ENCODE data around the gene DENND6A. TPM values are rescaled to one million over a fixed set of nuclear protein-coding genes. Genes with fewer than 3 reads are reported as not detected.

DENND6A gene
- total RNA-seq, 2 experiments from 2014 or later, result 25.5 to 34.6 TPM

GRCh38 chr3:57691411-57692132 lies 1.3 kb downstream of the DENND6A start:
- intact Hi-C loops (cut with micrococcal nuclease; ENCODE audit: unreplicated experiment), result loop anchor here (1.0 to 10.0 kb wide), 4 partner anchors 21 to 1007 kb away; partner anchors contain the start of genes ARF4, SLMAP and TASOR
- Histone ChIP-seq H4K20me1 (ENCODE audit: insufficient read depth, low read length) (0 out of 2 replicates have a peak, but pooled peaks cover 11% of the 10 kb centered on the region), H3K4me1 (ENCODE audit: insufficient read depth, low read length, poor library complexity, severe bottlenecking) (peaks cover 31% of the 10 kb centered on the region), H3K79me2 (ENCODE audit: insufficient read depth, low read depth, low read length) (peaks cover 53% of the 10 kb centered on the region), H3K36me3 (ENCODE audit: insufficient read depth, low read length) (peaks cover 3% of the 10 kb centered on the region; the same call in 1 of the 2 replicates), H3K4me3 (ENCODE audit: low read depth, low read length, poor library complexity, severe bottlenecking) (peak overlapping the region; percentile 91), H2AFZ (ENCODE audit: low read length) (no peak overlapping the region; the same call in 1 of the 2 replicates), H3K27ac (ENCODE audit: low read depth, low read length, poor library complexity, severe bottlenecking) (peak overlapping the region; percentile 60), H3K9me2 (ENCODE audit: insufficient read depth, low read length) (no peaks in the 10 kb centered on the region), H3K4me2 (ENCODE audit: low read length) (peak overlapping the region; percentile 77), H3K9me3 (ENCODE audit: low read length) (no peaks in the 10 kb centered on the region)
- ChIA-PET POLR2A (interaction anchor here (0.6 to 2.3 kb wide), 6 partner anchors 10 to 508 kb away, joined by 3 to 10 read pairs (median 7); no protein-coding TSS in a partner anchor), CTCF (ENCODE audit: unreplicated experiment) (no interaction called here)
- BruUV-seq (replicated peaks), result TSS peak; percentile 78
- peak; percentile 12 for DNase-seq (ENCODE audit: low spot score)
- TF ChIP-seq EZH2phosphoT487 (IDR thresholded peaks at IDR 0.05; ENCODE audit: borderline replicate concordance, low read depth, low read length), result no peak
- TF ChIP-seq CTCF (conservative IDR thresholded peaks at IDR 0.05; ENCODE audit: low read length), result no peak

GRCh38 chr3:57689367-57690053 lies 3.4 kb downstream of the DENND6A start:
- TF ChIP-seq EZH2phosphoT487 (IDR thresholded peaks at IDR 0.05; ENCODE audit: borderline replicate concordance, low read depth, low read length) (no peak), CTCF (conservative IDR thresholded peaks at IDR 0.05; ENCODE audit: low read length) (peak; percentile 39)
- Histone ChIP-seq H3K4me2 (ENCODE audit: low read length) (peak overlapping the region; percentile 40; the same call in 1 of the 2 replicates), H3K79me2 (ENCODE audit: insufficient read depth, low read depth, low read length) (peaks cover 73% of the 10 kb centered on the region), H3K9me2 (ENCODE audit: insufficient read depth, low read length) (no peaks in the 10 kb centered on the region), H3K9me3 (ENCODE audit: low read length) (no peaks in the 10 kb centered on the region), H3K27ac (ENCODE audit: low read depth, low read length, poor library complexity, severe bottlenecking) (no peak overlapping the region), H3K4me1 (ENCODE audit: insufficient read depth, low read length, poor library complexity, severe bottlenecking) (peaks cover 31% of the 10 kb centered on the region), H3K4me3 (ENCODE audit: low read depth, low read length, poor library complexity, severe bottlenecking) (no peak overlapping the region), H3K36me3 (ENCODE audit: insufficient read depth, low read length) (peaks cover 6% of the 10 kb centered on the region; the same call in 1 of the 2 replicates), H2AFZ (ENCODE audit: low read length) (no peak overlapping the region), H4K20me1 (ENCODE audit: insufficient read depth, low read length) (0 out of 2 replicates have a peak, but pooled peaks cover 11% of the 10 kb centered on the region)
- ChIA-PET POLR2A (interaction anchor here (0.6 to 2.0 kb wide), 9 partner anchors 8 to 452 kb away, joined by 3 to 10 read pairs (median 4); no protein-coding TSS in a partner anchor), CTCF (ENCODE audit: unreplicated experiment) (no interaction called here)
- intact Hi-C loops (cut with micrococcal nuclease; ENCODE audit: unreplicated experiment), result loop anchor here (10.0 kb wide), 1 partner anchor 1005 kb away; the partner anchor contains the start of gene TASOR
- BruUV-seq (replicated peaks), result no TSS peak
- peak; percentile 23 for DNase-seq (ENCODE audit: low spot score)

Measured in OCI-LY7 (cell line).